NCI-H146 (cell line): ENCODE results near the gene EYS.

Experiments used
- DNase-seq: peaks from one replicate; lab custom pipeline; 2025; lab: John Stamatoyannopoulos, UW

EYS gene

DNA sequence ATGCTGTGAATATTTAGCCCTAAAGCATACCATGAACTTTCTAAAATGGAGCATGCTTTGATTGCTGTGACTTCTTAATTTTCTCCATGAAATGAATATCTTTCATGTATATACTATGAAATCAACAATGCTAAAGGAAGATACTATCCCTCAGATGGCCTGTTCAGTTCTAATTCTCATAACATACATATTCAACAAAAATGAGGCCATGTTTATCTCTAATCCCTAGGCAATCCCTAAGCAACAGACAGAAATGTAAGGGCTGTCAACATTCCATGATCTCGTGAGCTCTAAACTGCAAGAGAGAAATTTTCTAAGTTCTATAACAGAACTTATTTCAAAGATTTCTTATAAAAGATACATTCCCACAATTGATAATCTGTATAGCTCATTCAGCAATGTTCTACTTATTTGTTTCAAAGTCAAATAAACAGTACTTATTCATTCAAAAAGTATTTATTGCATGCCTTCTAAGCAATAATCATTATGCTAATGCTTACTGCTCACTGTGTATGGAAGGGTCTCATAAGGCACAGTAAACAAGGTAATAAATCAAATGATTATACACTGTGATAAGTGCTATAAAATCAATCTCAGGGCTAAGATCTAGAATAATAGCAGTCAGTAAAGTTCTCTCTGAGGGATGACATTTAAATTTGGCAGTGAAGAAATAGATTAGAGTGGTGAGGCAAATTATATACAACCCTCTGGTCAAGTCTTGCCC lies 1578.6 kb downstream of the EYS start:
- DNase-seq = no peak

DNA sequence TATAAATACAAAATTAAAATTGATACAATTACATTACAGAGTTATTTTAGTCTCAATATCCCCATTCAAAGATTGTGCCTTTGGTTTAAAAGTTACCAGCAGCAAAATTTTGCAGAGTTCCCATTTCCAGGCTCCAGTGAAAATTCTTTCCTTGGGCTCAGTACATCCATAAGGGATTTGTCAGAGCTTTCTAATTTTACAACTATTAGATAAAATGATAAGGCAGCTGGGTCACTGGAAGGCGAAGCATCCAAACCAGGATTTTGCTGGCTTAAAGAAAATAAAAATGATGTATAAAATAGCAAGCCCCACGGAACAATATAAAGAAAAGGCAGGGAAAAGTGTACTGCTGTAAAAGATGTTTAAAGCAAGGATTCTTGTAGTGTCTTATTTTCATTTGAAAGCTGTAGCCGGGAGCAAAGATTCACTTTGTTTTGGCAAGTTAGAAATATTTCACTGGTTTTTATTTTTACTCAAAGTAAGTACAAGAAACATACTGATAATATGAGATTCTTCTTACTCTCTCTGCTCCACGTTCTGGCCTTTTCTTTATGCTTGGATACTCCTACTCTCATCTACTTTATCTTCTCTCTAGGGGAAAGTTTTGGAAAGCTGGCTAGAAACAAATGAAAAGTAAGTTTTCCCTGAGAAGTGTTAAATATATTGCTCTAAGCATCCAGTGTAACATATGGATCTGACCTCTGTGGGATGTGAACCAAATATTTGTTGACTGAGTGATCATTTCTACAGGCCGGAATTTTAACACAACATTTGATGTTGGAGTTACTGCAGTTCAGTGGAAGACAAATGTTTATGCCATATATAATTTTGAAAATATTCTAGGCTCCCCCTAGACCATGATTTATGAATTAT lies 1583.0 kb downstream of the EYS start:
- DNase-seq = no peak

DNA sequence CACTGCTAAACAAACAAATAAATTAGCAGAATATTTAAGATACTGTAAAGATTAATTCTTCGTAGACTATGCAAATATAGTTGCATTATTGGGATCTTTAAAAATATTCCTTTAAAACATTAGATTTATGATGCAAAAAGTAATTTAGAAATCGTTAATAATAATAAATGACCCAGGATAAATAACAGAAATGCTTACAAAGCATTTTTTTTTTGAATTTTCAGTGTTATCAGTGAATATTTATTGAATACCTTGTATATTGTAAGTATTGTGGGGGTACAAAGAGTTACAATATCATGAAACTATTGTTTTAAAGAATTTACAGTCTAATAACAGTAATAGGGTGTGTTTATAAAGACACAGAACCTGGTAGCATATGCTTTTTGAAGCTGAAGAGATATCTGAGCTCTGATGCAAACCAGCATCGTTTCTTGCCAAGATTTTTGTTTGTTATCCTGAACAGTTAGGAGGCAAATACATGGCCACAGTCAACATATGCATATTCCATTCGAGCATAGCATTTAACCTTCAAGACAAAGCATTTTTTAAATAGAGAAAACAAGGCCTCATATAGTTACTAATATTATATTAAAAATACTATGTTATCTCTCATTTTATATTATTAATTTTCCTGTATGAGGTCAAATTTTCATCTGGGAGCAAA lies 1584.2 kb downstream of the EYS start:
- no peak for DNase-seq

DNA sequence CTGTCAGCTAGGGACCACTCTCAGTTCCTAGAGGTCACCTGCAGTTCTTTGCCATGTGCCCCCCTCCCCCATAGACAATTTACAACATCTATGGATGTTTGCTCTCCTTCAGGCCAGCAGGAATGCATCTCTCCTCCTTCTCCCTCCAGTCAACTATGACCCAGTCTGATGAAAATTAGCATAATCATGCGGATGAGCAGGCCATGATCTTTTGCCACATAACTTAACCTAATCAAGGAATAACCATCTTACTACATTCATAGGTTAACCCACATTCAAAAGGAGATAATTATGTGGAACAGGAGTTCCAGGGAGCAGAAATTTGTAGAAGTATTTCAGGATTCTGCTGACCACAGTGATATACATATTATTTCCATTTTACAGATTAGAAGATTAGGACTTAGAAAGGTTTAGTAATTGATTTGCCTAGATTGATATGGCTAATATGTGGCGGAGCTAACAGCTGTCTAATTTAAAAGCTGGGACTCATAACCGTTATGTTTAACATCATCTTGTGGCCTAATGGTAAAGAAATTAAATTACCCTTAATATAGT lies 1585.9 kb downstream of the EYS start:
- DNase-seq = no peak

DNA sequence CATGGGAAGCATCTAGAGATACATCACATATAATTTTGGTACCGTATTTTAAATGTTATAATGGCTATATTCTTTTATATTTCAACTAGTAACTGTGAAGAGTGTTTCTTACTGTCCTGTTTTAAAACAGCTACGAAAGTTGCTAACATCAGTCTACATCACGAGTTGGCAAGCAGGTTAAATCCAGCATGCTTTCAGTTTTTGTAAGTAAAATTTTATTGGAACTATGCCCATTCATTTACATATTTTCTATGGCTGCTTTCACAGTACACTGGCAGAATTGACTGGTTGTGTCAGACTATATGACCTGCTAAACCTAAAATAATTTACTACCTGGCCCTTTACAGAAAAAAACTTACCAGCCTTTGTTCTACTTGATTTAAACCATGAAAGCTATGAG lies 1593.3 kb downstream of the EYS start:
- no peak for DNase-seq

DNA sequence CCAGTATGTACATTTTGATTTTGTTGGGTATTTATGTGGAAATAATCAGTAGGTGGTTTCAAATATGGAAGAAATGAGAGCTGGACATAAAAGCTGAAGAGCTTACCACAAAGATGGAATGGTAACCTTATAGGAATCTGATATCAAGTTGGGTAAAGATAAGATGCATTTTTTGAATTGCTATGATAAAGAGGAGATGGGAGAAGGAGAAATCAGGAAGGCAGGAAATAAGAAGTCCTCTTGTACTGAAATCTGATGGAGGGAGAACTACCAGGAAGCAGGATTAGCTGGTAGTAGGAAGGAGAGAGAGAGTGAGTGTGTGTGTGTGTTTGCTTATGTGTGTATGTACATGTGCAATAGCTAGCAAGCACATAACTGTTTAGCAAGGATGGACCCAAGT lies 1603.0 kb downstream of the EYS start:
- no peak for DNase-seq

DNA sequence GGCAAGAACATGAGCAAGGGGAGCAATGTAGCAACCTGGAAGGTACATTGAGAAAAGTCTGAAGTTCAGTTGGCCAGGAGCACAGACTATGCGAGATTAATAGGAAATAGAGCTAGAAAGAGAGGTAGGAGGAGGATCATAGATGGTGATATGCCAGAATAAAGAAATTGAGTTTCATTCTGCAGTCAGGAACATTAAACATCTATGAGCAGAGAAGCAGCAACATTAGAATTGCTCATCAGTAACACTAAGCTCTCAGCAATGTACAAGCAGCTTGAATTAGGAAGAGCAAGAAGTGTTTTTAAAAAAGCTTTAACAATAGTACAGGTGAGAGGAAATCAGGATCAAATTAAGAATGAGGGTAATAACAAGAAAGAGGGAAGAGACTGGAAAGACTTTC lies 1603.5 kb downstream of the EYS start:
- no peak for DNase-seq

DNA sequence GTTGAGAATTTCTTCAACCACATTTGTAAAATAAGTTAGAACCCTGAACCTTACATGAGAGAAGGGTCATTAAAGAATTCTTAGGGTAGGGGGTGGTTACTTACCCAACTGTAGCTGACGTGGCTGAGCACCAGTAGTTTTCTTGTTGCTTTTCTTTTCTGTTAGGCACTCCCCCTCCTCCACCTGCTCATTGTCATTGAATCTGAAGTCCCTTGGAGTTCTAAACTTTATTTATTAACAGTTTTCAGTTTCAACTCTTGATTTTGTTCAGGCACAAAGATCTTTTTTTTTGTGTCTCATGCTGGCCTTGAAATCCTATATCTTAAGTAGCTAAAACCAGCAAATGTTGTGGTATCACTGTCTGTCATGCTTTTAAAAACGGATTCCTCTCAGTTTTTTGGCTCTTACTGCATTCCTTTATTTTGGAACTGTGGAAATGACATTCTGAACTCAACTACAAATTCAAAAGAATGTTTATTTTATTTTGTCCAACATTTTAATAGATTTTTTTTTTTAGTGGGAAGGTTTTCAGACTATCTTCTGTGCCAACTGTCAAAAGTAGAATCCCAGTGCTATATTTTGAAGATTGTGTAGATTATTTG lies 1606.2 kb downstream of the EYS start:
- DNase-seq = no peak

DNA sequence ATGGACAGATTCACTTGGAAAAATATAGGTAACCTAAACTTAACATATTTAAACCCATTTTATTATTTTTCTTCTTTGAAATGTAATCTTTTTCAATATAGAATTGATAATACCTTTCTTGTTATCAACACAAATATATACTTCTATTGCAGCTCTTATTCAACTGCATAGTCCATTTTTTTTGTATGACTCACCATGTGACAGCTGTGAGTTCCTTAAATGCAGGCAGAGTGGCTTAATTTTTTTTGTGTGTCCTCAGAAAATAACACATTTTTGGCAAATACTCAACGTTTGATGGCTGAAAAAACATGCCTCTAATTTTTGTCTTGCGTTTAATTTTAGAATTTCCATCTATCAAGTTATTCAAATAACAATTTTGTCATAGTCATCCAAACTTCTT lies 1616.7 kb downstream of the EYS start:
- no peak for DNase-seq

DNA sequence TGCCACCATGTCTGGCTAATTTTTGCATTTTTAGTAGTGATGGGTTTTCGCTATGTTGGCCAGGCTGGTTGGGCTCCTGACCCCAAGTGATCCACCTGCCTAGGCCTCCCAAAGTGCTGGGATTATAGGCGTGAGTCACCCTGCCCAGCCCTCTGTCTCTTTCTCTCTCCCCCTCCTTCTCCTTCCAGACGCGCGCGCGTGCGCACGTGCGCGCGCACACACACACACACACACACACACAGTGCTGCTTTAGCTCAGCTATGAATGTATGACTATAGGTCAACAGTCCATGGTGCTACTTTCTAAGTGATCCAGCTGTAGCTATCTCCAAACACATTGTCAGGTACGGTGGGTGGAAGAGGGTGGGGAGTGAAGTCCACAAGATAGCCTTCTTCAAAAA lies 1621.9 kb downstream of the EYS start:
- DNase-seq = no peak

DNA sequence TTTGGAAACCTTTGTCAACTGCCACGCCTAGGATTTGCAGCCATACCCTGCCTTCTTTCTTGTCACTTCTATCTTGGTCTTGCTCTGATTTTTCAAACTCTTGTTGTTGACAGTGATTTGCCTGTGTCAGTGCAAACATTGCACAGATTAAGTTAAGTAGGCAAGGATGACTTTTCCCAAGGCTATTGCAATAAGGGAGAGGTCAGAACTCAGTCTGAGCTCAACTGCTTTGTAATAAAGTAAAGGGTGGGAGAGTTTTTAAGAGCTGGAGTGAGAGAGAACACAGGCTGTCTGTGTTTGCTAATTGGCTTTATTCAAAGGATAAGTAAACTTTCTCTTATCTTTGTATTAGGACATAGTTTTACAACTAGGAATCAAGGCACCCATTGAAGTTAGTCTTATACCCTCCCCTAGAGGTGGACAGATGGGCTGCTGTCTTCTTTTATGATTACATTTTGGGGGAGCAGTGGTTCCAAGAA lies 1622.8 kb downstream of the EYS start:
- DNase-seq = no peak

DNA sequence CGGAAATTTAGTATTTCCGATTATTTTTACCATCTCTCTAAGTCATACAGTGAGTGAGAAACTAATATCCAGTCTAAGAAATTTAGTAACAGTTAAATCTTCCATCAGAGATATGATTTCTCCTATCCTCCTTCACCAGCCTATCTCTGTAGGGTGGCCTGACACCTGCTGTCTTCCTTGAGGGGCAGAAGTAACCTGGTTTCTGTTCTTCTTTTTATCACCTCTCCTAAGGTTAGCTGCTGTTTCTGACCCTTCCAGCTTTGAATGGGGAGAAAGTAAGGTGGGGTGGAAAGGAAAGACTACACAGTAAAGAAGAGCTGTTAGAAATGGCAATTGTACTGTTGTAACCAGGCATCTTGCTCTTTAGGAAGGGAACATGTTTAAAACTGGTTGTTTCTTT lies 1623.8 kb downstream of the EYS start:
- DNase-seq = no peak

DNA sequence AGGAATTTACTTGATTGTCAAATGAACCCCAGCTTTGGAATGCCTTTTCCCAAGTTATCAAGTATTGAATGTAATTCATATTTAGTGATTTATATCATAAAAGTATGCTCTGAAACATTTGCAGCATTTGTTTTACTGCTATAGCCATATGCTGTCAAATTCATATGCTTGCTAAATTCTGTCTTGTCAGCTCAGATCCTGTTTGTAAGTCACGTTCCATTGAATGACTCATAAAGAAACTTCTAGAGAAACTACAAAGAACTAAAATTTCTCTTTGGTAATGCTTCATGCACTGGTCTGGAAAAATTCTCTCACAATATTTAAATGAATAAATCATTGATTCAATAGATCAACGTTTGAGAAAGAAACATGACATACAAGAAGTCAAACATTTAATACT lies 1625.6 kb downstream of the EYS start:
- DNase-seq = no peak

DNA sequence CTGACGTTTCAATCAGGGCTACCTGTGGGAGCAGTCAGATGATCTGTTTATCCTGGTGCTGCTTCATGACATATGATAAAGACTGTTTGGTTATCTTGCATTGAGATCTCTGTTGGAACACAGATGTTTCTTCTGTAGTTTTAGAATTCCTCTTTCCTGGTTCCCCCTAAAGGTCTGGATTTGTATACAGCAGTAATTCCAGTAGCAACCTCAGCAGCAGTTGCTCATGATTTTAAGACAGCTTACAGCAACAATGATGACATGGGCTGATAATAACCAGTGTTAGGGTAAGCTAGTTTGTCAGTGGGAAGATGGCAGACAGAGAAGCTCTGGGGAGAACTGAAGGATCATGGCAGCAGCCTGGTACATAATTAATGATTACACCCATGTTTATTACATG lies 1632.0 kb downstream of the EYS start:
- no peak for DNase-seq

DNA sequence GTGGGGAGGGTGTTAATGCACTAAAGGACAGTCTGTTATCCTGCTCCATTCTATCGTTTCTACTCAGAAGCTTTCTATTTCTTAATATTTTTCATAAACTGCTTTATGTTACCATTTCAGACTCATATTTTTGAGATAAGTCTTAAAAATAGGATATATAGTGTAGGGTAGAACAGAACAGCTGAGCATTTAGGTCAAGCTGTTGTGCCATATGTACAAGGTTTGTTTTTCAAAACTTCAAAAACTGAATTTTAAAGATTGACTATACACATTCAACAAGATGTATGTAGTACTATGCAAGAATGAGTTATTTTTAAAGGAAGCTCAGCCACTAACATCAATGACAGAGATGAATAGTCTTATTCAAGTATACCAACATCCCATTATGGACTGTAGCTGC lies 1634.3 kb downstream of the EYS start:
- DNase-seq = no peak

DNA sequence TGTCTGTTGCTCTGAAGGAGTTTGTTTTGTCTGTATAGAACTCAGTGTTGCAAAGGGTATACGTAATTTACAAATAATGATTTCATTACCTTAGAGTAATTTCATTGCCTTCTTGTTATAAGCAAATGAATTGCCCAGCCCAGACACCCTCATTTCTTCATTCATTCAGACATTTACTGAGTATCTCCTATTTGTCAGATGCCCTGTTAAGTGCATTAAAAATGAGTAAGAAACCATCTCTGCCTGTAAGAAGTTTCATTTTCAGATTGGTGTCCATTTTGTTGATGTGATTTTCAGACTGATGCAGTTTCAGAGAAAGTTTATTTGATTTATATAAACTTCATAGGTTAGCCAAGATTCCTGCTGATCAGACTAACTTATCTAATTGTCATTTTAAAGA lies 1642.1 kb downstream of the EYS start:
- no peak for DNase-seq

DNA sequence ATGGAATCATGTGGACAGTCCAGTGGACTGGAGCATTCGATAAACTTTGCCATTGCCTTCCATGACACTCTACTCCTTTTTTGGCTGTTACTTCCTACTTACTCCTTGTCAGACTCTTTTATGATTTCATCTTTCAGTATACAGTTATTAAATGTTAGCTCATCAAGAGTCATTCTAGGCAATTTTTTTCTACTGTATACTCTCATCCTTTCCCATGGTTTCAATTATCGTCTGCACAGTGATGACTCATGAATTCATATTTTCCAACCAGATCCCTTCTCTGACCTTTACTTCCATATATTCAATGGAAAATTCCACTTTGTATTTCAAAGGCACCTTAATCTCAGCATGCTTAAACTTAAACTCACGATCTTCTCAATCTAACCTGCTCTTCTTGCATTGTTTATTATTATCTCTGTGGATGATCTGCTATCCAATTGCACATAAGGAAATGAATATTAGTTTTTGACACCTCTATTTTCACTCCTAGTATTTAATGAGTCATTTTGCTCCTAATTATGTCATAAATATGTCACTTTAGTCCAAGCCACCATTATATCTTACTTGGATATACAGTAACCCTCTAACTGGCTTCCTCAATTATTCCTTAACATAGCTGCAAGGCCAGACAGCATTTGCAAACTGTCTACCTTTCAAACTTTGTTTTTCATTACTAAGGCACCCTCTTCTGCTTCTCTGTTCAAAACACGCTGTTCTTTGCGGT lies 1643.9 kb downstream of the EYS start:
- DNase-seq = no peak

DNA sequence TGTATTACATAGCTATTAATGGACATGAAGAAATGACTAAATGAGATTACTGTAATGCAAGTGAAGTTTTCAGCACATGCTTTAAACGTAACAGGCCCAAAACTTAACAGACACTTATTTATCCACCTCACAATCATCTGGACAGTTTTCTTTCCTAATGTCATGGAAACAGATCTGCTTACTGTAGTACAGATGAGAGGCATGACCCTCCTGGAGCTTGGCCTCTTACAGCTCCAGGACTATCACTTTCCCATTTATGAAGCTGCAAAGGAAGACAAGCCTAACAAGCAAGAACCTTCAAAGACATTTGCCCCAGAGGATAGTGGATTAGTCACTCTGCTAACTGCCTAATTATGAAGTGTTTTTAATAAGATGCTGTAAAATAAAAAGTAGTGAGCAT lies 1652.2 kb downstream of the EYS start:
- DNase-seq = no peak

DNA sequence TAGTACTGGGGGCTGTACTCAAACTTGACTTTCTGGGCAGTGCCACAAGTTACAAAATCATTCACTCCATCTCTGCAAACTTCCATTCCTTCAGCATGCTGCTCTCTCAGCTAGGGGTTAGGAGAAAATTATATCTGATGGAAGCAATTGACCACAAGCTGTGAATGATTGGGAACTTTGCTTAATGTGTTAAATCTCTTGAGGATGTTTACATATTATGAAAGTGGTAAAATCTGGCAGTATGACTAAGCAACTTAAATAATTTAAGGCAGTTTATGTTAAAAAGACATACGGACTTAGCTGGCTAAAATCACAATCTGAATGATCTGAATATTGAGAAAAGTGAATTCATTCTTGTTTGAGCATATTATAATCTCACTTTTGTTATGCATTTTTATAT lies 1656.4 kb downstream of the EYS start:
- no peak for DNase-seq

DNA sequence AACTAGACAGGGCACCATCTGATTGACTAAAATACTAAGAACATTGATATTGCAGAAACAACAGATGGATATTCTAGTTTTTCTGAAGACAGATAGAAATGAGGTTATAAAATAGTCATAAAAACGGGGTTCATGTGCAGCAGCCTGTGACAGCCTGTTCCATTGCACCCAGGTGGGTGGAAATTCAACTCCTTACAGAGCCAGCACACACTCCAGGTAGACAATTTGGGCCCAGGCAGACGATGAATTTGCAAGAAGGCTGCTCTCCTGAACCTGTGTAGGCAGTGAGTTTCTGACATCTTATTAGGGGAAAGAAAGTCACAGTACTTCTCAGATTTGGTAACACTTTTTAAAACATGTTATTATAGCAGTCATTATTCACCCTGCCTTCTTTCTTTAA lies 1657.3 kb downstream of the EYS start:
- DNase-seq = no peak

DNA sequence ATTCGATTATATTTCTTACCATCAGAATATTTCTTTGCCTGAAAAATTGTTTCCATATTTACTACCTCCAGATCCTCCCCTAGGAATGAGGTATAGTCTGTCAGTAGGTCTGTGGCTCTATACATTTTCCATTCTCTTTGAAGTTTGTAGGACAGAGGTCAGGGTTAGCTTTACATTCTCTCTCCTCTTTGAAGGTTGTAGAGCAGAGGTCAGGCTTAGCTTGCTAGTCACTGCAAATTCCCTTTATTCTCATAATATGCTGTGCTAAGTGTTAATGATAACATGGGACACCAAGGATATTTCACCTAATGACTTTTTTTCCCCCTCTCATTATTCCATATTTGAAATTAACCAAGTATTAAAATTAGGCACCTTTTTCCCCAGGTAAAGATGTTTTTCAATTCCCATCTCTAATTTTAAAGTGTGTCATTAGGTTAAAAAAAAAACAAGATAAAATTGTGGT lies 1660.2 kb downstream of the EYS start:
- no peak for DNase-seq
